ENCODE data around the gene C2CD5.
"Not testable (repeated sequence)": the region's sequence is repeated elsewhere in the genome, so short reads cannot be mapped to it uniquely, and the experiment has no call there.

The C2CD5 gene

DNA sequence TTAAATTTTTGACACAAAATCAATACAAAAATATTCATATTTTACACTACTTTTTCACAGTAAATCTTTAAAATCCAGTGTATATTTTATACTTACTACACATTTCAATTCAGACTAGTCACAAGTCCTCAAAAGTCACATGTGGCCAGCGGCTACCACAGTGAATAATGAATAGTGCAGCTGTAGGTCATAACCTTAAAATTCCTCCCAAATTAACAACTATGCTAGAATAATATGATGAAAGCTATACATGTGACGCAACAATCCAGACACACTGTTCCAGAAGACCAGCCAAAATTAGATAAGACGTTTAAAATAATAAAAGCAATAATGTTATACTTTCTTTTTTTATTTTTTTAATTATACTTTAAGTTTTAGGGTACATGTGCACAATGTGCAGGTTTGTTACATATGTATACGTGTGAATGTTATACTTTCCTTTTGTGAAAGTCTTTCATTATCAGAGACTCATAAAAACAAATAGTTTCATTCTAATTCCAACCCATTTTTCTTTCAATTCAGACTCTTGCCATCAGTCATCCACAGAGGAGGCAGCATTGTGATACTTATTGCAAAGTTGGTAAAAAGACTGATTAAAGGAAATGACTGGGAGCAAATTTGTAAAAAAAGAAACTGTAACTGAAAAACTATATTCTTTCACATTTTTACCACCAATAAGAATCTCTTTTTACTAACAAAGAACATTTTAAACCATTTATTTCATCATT, 67.0 kb downstream of the C2CD5 start:
- DNase-seq = no peak

DNA sequence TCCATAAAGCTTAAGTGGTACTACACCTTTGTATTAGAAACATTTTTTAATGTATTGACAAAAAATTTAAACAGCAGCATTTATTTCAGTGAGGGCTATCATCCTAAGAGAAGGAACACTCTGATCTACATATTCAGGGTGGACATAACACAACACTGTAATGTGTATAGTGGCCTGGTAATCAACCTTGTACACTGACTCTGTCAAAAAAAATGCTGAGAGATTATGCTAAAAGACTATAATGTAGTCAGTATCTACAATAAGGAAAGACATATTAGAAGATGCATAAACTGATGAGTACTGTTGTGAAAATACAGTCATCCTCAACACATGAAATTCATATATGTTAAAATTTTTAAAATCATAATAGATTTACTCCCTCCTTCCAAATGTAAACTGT, 68.2 kb downstream of the C2CD5 start:
- no peak for DNase-seq

DNA sequence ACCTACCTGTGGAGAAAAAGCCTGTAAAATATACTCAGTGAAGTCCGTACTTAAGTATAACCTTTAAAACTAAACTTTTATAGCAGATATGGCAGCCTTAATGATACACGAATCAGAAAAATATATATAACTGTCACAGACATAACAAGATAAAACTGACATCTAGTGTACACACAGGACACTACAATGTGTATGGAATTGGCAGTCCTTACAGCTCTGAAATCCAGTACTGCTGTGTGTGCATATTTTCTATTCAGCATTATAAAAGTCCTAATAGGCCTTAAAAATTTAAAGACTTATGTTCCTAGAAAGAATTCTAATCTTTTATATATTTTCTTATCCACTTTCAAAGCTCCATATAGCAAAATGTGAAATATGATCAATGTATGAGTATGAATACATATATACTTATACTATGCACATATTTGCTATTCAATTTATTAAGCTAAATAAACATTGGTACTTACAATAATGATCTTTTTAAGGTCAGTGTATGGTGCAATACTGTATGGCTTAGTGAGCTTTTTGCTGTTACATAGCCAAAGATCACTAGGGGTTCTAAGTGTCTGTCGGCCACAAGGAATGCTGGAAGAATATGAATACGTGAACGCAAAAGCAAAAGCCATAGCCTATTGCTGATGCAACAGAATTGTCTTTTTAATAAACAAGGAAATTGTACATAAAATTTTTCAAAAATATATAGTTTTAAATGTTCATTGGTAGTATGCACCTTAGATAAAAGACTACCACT, 69.2 kb downstream of the C2CD5 start:
- no peak for DNase-seq

DNA sequence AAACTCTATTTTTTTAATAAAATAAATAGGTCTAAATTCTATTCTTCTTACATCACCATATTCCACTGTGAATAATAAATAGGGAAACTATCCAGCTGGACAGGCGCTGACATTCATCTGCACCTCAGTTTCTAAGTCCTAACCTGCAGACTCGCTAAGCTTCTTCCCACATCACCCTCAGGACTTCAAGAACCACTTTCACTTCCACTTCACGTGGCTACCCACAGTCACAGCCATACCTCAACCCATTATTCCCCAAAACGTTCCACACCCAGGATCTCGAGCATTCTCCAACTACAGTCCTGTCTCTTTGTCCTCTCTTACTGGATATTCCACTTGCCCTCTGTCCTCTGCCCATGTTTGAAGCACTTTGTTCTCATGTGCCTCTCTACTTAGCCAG, 71.1 kb downstream of the C2CD5 start:
- no peak for DNase-seq

DNA sequence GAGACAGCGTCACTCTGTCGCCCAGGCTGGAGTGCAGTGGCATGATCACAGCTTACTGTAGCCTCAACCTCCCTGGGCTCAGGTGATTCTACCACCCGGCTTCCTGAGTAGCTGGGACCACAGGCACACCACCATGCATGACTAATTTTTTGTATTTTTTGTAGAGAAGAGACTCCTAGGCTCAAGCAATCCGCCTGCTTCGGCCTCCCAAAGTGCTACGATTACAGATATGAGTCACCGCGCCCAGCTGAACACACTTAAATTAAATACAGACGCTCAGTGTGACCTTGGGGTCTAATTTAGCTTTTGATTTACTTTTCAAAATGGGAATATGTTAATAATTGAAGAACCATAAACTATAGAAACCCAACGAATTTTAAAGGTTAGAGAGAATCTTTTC, 77.2 kb downstream of the C2CD5 start:
- DNase-seq = no peak

DNA sequence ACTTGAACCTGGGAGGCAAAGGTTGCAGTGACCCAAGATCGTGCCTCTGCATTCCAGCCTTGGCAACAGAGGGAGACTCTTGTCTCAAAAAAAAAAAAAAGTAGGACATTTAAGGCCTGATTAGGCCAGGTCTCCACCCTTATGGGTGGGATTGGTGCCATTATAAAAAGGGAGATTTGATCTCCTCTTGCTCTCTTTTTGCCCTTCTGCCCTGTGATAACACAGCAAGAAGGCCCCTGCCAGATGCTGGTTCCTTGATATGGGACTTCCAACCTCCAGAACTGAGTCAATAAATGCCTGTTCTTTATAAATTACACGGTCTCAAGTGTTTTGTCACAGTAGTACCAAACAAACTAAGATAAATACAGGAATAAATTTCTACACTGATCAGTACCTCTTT, 81.0 kb downstream of the C2CD5 start:
- DNase-seq = no peak

DNA sequence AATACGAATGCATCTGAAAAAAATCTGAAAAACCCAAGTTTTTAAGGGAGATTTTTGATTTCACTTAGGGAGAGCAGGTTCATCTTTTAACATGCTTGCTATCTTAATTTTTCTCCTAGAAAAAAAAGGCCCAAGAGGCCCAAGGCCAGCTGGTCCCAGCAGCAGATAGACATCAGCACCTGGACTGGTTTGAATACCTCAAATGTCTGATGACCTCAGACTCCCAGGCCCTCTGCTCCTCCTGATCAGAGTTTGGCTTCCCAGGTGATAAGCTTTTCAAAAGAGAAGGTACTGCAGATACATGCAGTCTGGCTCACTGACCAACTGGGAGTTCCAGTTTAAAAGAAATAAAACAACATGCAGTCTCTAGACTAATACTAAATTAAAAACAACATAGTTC, 82.6 kb downstream of the C2CD5 start:
- no peak for DNase-seq

DNA sequence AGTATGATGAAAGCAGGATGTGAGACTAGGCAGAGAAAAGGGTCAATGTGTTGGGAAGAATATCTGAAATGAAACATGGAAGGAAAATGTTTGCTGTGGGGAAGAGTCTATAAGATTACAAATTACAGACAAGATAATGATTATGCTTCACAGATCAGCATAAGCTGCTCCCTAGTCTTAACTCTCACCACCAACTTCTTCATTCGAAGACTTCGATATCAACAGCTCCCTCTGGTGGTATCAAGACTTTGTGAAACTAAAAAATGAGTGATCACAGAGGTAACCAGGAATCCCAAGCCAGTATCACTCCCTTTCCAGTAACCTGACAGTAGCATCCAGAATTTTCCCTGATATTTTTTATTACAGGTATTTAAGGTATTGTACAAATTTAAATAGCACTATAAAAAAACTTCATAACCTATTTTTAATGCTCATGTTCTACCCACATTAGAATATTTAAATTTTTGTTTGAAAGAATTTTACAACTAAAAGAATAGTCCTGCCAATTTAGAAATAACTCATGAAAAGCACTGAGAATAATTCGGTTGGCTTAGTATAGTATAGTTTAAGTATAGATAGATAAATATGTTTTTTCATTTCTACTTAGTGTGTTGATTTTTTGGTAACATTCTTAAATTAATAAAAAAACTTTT, 84.4 kb downstream of the C2CD5 start:
- DNase-seq = no peak

DNA sequence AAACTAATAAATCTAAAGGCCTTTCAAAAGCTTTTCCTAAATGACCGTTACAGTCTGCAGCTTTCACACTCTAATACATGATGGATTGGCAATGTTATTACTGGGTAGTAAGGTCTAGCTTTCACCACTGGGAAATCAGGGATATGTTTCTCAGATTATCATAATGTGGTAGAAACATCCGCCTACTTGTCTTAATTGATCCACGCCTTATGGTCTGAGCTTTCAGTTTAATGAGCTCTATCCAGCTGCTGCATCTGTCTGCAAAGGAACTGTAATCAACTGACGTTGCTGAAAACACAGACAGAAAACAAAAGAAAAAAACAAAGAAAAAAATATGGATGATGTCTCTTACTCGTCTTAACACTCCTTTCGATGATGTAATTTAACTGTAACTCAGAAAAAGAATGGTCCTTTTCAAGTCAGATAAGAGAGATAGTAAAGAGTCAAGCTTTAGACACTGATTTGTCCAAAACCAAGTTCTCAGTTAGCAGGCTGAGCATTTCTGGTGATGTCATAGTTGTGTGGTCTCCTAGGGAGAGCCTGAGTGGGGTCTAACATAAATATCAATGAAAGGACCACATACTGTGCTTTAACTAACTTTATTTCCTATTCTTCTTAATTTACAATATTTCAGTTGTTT, 85.9 kb downstream of the C2CD5 start:
- DNase-seq = no peak

DNA sequence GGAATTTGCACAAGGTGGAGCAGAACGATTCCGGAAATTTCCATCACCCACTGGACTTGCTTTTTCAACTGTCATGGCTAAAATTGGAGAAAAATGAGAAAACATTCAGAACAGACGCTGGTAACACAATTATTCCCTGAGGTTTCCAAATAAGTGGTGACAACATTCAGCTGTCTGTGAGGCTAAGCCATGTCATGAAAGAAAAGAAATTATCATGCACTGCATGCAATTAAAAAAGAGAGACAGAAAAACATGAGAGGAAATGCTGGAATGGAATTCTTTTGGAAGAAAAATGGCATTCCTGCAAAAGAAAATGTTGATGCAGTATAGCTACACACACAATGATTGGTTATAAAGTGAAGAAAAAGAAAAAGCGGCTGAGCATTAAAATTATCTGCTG, 87.3 kb downstream of the C2CD5 start:
- no peak for DNase-seq

DNA sequence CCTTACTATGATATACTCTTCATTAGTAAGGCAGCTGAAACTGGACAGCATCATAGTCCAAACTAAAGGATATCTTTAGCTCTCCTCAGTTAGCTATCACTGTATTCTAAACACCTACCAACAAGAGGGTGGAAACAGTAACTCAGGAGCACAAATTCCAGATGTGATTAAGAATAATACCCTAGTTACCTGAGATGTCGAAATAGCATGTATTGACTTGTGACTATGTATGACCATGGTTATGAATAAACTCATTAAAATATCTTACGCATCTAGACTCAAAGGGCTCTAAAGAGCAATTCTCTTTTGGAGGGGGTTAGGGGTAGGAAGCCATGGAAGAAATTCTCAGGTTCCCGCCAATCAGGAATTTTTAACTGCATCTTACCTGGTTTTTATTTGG, 90.8 kb downstream of the C2CD5 start:
- DNase-seq = no peak

DNA sequence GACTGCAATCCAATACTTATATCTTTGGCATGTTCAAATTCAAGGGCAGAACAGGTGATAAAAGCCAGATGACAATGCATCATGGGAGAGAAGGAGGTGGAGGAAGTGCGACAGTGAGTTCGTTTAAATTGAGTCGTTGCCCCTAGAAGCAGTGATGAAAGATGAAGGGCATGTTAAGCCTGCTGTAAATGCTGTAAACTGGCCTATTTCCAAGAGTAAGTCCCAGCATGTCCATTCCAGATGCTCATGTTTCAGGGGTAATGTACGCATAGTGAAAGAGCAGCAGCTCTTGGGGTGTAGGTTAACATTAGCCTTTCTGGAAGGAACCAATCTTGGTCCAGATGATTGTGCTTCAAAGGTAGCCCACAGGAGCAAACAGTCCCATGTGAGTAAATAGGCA, 97.1 kb downstream of the C2CD5 start:
- DNase-seq = no peak

DNA sequence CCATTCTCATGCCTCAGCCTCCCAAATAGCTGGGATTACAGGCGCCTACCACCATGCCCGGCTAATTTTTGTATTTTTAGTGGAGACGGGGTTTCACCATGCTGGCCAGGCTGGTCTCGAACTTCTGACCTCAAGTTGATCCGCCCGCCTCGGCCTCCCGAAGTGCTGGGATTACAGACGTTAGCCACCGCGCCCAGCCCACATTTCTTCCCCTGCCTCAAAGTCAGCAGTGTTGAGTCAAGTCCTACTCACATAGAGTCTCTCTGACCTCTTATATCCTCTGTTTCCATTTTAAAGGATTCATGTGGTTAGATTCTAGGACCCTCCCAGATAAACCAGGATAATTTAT, 100.1 kb downstream of the C2CD5 start:
- DNase-seq = not testable (repeated sequence)

DNA sequence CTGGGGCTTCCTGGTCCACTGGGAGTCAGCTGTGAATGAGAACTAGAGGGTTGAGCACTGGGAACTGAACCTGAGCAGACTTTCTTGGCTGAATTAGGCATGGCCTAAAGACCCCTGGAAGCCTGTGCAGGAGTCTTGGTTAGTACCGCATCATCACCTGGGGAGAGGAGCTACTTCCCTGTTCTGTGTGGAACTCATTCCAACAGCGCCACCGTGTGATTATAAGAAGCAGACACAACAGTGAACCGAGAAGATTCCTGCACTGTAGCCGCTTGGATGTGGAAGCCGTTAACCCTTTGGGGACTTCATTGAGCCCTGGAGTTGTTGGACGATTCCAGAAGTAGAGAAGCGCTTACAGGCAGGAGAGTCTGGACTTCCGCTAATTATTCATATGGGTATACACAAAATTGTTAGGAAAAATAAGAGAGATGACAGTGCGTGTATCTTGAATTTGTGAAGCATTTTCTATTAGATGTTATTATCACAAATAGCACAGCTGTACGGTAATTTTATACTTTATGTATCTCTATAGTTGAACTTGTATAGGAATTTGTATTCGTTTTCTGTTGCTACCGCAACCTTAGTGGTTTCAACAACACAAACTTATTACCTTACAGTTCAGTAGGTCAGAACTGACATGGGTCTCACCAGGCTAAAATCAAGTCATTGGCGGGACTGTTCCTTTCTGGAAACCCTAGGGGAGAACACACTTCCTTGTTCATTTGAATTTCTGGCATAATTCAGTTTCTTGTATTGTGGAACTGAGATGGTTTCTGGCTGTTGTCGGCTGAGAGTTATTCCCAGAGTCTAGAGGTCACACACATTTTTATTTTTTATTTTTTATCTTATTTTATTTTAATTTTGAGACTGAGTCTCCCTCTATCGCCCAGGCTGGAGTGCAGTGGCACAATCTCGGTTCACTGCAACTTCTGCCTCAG, 100.7 kb downstream of the C2CD5 start:
- DNase-seq = peak; percentile 70

DNA sequence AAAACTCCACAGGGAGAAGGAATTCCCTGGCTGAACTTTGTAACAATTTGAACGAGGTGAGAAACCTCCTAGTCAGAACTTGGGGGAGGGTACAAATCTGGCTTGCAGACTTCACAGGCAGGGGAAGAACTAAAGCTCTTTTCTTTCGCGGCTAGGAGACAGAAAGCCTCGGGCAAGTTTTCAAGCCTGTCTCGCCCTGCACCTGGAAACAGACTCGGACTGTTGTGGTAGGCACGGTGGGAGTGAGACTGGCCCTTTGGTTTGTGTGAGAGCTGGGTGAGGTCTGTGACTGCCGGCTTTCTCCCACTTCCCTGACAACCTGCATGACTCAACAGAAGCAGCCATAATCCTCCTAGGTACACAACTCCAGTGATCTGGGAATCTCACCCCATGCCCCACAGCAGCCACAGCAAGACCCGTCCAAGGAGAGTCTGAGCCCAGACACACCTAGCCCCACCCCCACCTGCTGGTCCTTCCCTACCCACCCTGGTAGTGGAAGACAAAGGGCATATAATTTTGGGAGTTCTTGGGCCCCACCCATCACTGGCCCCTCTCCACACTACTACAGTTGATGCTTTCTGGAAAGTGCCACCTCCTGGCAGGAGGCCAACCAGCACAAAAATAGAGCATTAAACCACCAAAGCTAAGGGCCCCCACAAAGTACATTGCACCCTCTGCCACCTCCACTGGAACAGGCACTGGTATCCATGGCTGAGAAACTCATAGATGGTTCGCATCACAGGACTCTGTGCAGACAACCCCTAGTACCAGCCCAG, 107.1 kb downstream of the C2CD5 start:
- peak; percentile 54 for DNase-seq

DNA sequence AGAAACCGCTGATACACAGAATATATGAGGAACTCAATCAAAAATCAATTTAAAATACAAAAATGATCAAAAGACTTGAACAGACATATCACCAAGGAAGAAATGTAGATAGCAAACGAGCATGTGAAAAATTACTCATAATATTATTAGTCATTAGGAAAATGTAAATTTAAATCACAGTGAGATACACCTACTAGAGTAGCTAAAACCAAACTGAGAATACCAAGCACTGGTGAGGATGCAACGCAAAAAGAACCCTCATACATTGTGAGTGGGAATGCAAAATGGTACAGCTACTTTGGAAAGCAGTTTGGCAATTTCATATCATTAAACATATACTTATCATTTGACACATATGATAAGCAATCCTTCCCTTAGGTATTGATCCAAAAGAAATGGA, 108.8 kb downstream of the C2CD5 start:
- DNase-seq = no peak

DNA sequence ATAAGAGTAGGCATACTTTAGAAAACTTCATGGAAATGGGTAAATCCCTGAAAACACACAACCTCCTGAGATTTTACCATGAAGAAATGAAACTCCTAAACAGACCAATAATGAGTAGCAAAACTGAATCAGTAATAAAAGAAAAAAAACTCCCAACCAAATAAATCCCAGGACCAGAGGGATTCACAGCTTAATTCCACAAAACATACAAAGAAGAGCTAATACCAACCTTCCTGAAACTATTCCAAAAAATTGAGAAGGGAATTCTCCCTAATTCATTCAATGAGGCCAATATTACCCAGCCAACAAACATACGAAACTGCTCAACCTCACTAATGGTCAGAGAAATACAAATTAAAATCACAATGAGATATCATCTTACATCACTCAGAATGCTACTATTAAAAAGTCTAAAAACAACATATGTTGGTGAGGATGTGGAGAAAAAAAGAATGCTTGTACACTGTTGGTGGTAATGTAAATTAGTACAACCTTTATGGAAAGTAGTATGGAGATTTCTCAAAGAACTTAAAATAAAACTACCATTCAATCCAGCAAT, 112.6 kb downstream of the C2CD5 start:
- DNase-seq = no peak

DNA sequence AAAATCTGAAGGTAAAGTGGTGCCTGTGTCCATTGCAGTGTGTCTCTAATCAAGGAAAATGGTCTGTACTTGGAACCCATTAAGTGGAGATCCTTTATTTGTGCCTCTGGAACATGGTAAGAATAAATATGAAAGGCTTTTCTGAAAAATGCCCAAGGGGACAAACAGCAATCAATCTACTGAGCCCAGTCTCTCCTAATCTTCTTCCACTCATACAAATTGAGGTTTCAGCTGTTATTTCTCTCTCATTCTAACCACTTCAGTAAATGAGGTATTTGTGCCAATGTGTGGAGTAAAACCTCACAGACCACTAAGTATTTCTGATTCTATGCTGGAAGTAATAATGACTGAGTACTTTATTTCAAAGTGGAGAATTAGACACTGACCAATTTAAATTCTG, 127.5 kb downstream of the C2CD5 start:
- no peak for DNase-seq

DNA sequence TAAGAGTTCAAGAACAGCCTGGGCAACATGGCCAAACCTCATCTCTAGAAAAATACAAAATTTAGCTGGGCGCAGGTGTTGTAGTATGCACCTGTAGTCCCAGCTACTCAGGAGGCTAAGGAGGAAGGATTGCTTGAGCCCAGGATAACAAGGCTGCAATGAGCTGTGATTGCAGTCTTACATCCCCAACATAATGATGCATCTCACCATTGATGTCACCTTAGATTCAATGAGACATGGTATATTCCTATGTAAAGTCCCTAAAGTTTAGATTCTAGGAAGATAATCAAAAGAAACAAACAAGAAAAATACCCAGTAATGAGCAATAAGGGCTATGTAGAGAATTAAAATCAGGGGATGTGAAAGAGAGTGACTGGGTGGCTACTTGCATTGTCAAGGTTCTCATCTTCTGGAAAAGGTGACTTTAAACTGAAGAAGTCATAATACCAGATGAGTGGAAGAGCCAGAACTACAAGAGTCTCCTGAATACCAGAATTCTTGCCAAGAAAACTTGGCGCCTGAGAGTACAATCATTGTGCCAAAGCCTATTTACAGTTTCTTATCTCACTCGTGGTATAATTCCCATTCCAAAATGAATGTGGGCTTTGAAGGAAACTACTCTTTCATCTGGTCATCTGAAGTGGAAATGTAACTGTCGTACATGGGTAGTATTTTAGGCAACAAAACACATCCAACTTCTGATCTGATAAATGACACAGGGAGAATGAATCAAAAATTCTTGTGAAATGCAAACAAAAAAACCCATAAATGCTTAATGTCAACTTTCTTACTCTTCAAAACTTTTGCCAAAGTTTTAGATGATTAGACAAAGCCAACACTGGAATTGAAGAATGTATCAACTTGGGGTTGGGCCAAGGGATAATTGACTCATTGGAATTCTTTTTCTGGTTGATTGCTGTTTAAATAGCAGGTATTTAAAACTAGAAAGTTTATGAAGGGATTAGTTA, 128.7 kb downstream of the C2CD5 start:
- DNase-seq = no peak

DNA sequence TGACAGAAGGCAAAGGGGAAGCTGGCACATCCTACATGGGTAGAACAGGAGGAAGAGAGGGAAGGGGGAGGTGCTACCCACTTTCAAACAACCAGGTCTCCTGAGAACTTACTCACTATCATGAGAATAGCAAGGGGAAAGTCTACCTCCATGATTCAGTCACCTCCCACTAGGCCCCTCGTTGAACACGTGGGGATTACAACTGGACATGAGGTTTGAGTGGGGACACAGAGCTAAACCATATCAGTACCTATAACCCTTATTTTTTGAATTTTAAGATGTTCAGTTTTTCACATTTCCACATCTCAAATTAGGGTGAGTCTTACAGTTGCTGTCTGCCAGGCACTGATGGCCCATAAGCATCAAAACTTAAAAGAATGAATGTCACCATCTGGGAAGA, 129.6 kb downstream of the C2CD5 start:
- no peak for DNase-seq

Data from left hindlimb (tissue), 1 donor.